ENCODE data around the gene GPAT2.
"Not testable (repeated sequence)": the region's sequence is repeated elsewhere in the genome, so short reads cannot be mapped to it uniquely, and the experiment has no call there.

GPAT2 gene

GRCh38 chr2:96021142-96021541 is 13.6 kb downstream of the GPAT2 start:
- H3K9ac ChIP-seq (ENCODE audit: low read depth, low read length); H3K4me3 ChIP-seq (ENCODE audit: low read depth, low read length); H3K4me1 ChIP-seq (ENCODE audit: control insufficient read depth, insufficient read depth, low read length); H3K27me3 ChIP-seq (ENCODE audit: control insufficient read depth, insufficient read depth, low read length); H3K27ac ChIP-seq (ENCODE audit: low read depth, low read length); H3K36me3 ChIP-seq (ENCODE audit: control insufficient read depth, insufficient read depth, low read length); H3K9me3 ChIP-seq (ENCODE audit: control insufficient read depth, insufficient read depth, low read length): not testable (repeated sequence)

- not testable (repeated sequence) for H3K4me3 ChIP-seq (ENCODE audit: low read depth, low read length); H3K9ac ChIP-seq (ENCODE audit: low read depth, low read length); H3K36me3 ChIP-seq (ENCODE audit: control insufficient read depth, insufficient read depth, low read length)
Observed at GRCh38 chr2:96019909-96020590, 14.7 kb downstream of the GPAT2 start.

GRCh38 chr2:96016321-96016720 is 18.4 kb downstream of the GPAT2 start:
- H3K9me3 ChIP-seq (ENCODE audit: control insufficient read depth, insufficient read depth, low read length); H3K27me3 ChIP-seq (ENCODE audit: control insufficient read depth, insufficient read depth, low read length); H3K4me1 ChIP-seq (ENCODE audit: control insufficient read depth, insufficient read depth, low read length); H3K9ac ChIP-seq (ENCODE audit: low read depth, low read length); H3K4me3 ChIP-seq (ENCODE audit: low read depth, low read length); H3K36me3 ChIP-seq (ENCODE audit: control insufficient read depth, insufficient read depth, low read length); H3K27ac ChIP-seq (ENCODE audit: low read depth, low read length): not testable (repeated sequence)

More at GRCh38 chr2:96019909-96020590, 14.7 kb downstream of the GPAT2 start:
- H3K27ac ChIP-seq (ENCODE audit: low read depth, low read length); H3K27me3 ChIP-seq (ENCODE audit: control insufficient read depth, insufficient read depth, low read length); H3K9me3 ChIP-seq (ENCODE audit: control insufficient read depth, insufficient read depth, low read length); H3K4me1 ChIP-seq (ENCODE audit: control insufficient read depth, insufficient read depth, low read length): not testable (repeated sequence)

GRCh38 chr2:96012792-96013264 is 21.9 kb downstream of the GPAT2 start:
- H3K9ac ChIP-seq (ENCODE audit: low read depth, low read length); H3K4me1 ChIP-seq (ENCODE audit: control insufficient read depth, insufficient read depth, low read length); H3K27me3 ChIP-seq (ENCODE audit: control insufficient read depth, insufficient read depth, low read length); H3K4me3 ChIP-seq (ENCODE audit: low read depth, low read length); H3K27ac ChIP-seq (ENCODE audit: low read depth, low read length); H3K36me3 ChIP-seq (ENCODE audit: control insufficient read depth, insufficient read depth, low read length); H3K9me3 ChIP-seq (ENCODE audit: control insufficient read depth, insufficient read depth, low read length): not testable (repeated sequence)

GRCh38 chr2:96012086-96012791 is 22.5 kb downstream of the GPAT2 start:
- not testable (repeated sequence) for H3K27me3 ChIP-seq (ENCODE audit: control insufficient read depth, insufficient read depth, low read length); H3K4me1 ChIP-seq (ENCODE audit: control insufficient read depth, insufficient read depth, low read length); H3K27ac ChIP-seq (ENCODE audit: low read depth, low read length); H3K9ac ChIP-seq (ENCODE audit: low read depth, low read length); H3K4me3 ChIP-seq (ENCODE audit: low read depth, low read length); H3K36me3 ChIP-seq (ENCODE audit: control insufficient read depth, insufficient read depth, low read length); H3K9me3 ChIP-seq (ENCODE audit: control insufficient read depth, insufficient read depth, low read length)

GRCh38 chr2:96011129-96011455 is 23.6 kb downstream of the GPAT2 start:
- H3K4me1 ChIP-seq (ENCODE audit: control insufficient read depth, insufficient read depth, low read length); H3K9me3 ChIP-seq (ENCODE audit: control insufficient read depth, insufficient read depth, low read length); H3K9ac ChIP-seq (ENCODE audit: low read depth, low read length); H3K36me3 ChIP-seq (ENCODE audit: control insufficient read depth, insufficient read depth, low read length); H3K27ac ChIP-seq (ENCODE audit: low read depth, low read length); H3K27me3 ChIP-seq (ENCODE audit: control insufficient read depth, insufficient read depth, low read length): not testable (repeated sequence)
- peak overlapping the region; percentile 54; the same call in 1 of the 2 replicates for H3K4me3 ChIP-seq (ENCODE audit: low read depth, low read length)

GRCh38 chr2:96010320-96011128 is 24.2 kb downstream of the GPAT2 start:
- not testable (repeated sequence) for H3K27me3 ChIP-seq (ENCODE audit: control insufficient read depth, insufficient read depth, low read length); H3K27ac ChIP-seq (ENCODE audit: low read depth, low read length); H3K36me3 ChIP-seq (ENCODE audit: control insufficient read depth, insufficient read depth, low read length); H3K9me3 ChIP-seq (ENCODE audit: control insufficient read depth, insufficient read depth, low read length); H3K4me1 ChIP-seq (ENCODE audit: control insufficient read depth, insufficient read depth, low read length); H3K9ac ChIP-seq (ENCODE audit: low read depth, low read length)
- H3K4me3 ChIP-seq (ENCODE audit: low read depth, low read length): peak overlapping the region; percentile 65

GRCh38 chr2:96009833-96010232 is 24.9 kb downstream of the GPAT2 start:
- not testable (repeated sequence) for H3K27me3 ChIP-seq (ENCODE audit: control insufficient read depth, insufficient read depth, low read length); H3K9ac ChIP-seq (ENCODE audit: low read depth, low read length); H3K9me3 ChIP-seq (ENCODE audit: control insufficient read depth, insufficient read depth, low read length); H3K36me3 ChIP-seq (ENCODE audit: control insufficient read depth, insufficient read depth, low read length); H3K4me1 ChIP-seq (ENCODE audit: control insufficient read depth, insufficient read depth, low read length); H3K27ac ChIP-seq (ENCODE audit: low read depth, low read length)
- peak overlapping the region; percentile 65 for H3K4me3 ChIP-seq (ENCODE audit: low read depth, low read length)

GRCh38 chr2:96008051-96008450 is 26.7 kb downstream of the GPAT2 start:
- not testable (repeated sequence) for H3K4me3 ChIP-seq (ENCODE audit: low read depth, low read length); H3K27ac ChIP-seq (ENCODE audit: low read depth, low read length)

GRCh38 chr2:96006248-96006647 is 28.5 kb downstream of the GPAT2 start:
- not testable (repeated sequence) for H3K36me3 ChIP-seq (ENCODE audit: control insufficient read depth, insufficient read depth, low read length); H3K9ac ChIP-seq (ENCODE audit: low read depth, low read length); H3K4me3 ChIP-seq (ENCODE audit: low read depth, low read length); H3K27ac ChIP-seq (ENCODE audit: low read depth, low read length); H3K9me3 ChIP-seq (ENCODE audit: control insufficient read depth, insufficient read depth, low read length); H3K27me3 ChIP-seq (ENCODE audit: control insufficient read depth, insufficient read depth, low read length); H3K4me1 ChIP-seq (ENCODE audit: control insufficient read depth, insufficient read depth, low read length)

More at GRCh38 chr2:96008051-96008450, 26.7 kb downstream of the GPAT2 start:
- H3K27me3 ChIP-seq (ENCODE audit: control insufficient read depth, insufficient read depth, low read length); H3K36me3 ChIP-seq (ENCODE audit: control insufficient read depth, insufficient read depth, low read length); H3K9me3 ChIP-seq (ENCODE audit: control insufficient read depth, insufficient read depth, low read length); H3K9ac ChIP-seq (ENCODE audit: low read depth, low read length); H3K4me1 ChIP-seq (ENCODE audit: control insufficient read depth, insufficient read depth, low read length): not testable (repeated sequence)
